Measurements from ENCODE around the gene ANTXR1. TPM values are rescaled to one million over a fixed set of nuclear protein-coding genes. Genes with fewer than 3 reads are reported as not detected.

ANTXR1 gene
- total and polyA plus RNA-seq, 9 of the 15 experiments (the other 6 are each of a cell fraction or from before 2014, with no cell fraction given), result 0.07 to 1.00 (median 0.54) TPM

GRCh38 chr2:69291004-69291650 lies 278.1 kb downstream of the ANTXR1 start (continued):
- no peak for TF ChIP-seq DACH1 (IDR thresholded peaks at IDR 0.05; ENCODE audit: partially characterized antibody)
- no peak for TF ChIP-seq ZNF395 (CRISPR knock-in tag; IDR thresholded peaks at IDR 0.05)
- no peak for TF ChIP-seq CHCHD3 (CRISPR knock-in tag; IDR thresholded peaks at IDR 0.05)
- no peak for TF ChIP-seq MTA2 (IDR thresholded peaks at IDR 0.05; ENCODE audit: low read depth)

- intact Hi-C loops (cut with micrococcal nuclease) (no loop called here), in situ Hi-C loops (cut with MboI) (no loop called here)
- Histone ChIP-seq H3K9me3 (replicated peaks; ENCODE audit: control insufficient read depth, insufficient read depth, low read depth, low read length) (no peaks in the 10 kb centered on the region), H3K4me3 (no peak overlapping the region), H3K4me1 (replicated peaks in 1 of 2; ENCODE audit: control insufficient read depth in 2 of 2, insufficient read depth in 2 of 2, low read length in 2 of 2) (no peaks in the 10 kb centered on the region), H3K27me3 (ENCODE audit: control insufficient read depth in 2 of 2, insufficient read depth in 2 of 2, low read length in 2 of 2) (peaks cover 16 to 38% of the 10 kb centered on the region in 2 experiments), H4K20me1 (replicated peaks; ENCODE audit: control insufficient read depth, insufficient read depth, low read length) (peaks cover 5% of the 10 kb centered on the region; the same call in 1 of the 2 replicates), H3K9me1 (ENCODE audit: control insufficient read depth, insufficient read depth, low read length) (peaks cover 4% of the 10 kb centered on the region), H3K4me2 (ENCODE audit: insufficient read depth, low read length) (no peak overlapping the region), H3K36me3 (ENCODE audit: control insufficient read depth, insufficient read depth, low read length) (no peaks in the 10 kb centered on the region), H2AFZ (ENCODE audit: low read depth, low read length) (no peak overlapping the region), H3K27ac (ENCODE audit: extremely low read depth, low read depth, low read length) (no peak overlapping the region), H3K9ac (ENCODE audit: insufficient read depth in 1 of 2, low read depth in 2 of 2, low read length in 2 of 2) (no peak overlapping the region), H3K79me2 (ENCODE audit: control insufficient read depth, insufficient read depth, low read length) (no peaks in the 10 kb centered on the region)
- BruUV-seq (replicated peaks), result no TSS peak
- 2% methylated on average over 3 of the region's 3 CpGs for WGBS (ENCODE audit: insufficient coverage, low coverage, missing lambda C conversion rate)
- DNase-seq (ENCODE audit: extremely low read depth in 1 of 4, low spot score in 3 of 4) (no peak), ATAC-seq (no peak), FAIRE-seq (no peak)
- TF ChIP-seq LCOR (CRISPR knock-in tag; IDR thresholded peaks at IDR 0.05), result no peak
- TF ChIP-seq SMAD3 (CRISPR knock-in tag; conservative IDR thresholded peaks at IDR 0.05), result no peak
- TF ChIP-seq, protein P1, sequence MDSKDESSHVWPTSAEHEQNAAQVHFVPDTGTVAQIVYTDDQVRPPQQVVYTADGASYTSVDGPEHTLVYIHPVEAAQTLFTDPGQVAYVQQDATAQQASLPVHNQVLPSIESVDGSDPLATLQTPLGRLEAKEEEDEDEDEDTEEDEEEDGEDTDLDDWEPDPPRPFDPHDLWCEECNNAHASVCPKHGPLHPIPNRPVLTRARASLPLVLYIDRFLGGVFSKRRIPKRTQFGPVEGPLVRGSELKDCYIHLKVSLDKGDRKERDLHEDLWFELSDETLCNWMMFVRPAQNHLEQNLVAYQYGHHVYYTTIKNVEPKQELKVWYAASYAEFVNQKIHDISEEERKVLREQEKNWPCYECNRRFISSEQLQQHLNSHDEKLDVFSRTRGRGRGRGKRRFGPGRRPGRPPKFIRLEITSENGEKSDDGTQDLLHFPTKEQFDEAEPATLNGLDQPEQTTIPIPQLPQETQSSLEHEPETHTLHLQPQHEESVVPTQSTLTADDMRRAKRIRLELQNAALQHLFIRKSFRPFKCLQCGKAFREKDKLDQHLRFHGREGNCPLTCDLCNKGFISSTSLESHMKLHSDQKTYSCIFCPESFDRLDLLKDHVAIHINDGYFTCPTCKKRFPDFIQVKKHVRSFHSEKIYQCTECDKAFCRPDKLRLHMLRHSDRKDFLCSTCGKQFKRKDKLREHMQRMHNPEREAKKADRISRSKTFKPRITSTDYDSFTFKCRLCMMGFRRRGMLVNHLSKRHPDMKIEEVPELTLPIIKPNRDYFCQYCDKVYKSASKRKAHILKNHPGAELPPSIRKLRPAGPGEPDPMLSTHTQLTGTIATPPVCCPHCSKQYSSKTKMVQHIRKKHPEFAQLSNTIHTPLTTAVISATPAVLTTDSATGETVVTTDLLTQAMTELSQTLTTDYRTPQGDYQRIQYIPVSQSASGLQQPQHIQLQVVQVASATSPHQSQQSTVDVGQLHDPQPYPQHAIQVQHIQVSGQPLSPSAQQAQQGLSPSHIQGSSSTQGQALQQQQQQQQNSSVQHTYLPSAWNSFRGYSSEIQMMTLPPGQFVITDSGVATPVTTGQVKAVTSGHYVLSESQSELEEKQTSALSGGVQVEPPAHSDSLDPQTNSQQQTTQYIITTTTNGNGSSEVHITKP (IDR thresholded peaks at IDR 0.05; ENCODE audit: partially characterized antibody), result no peak
- TF ChIP-seq ZNF75A (CRISPR knock-in tag; IDR thresholded peaks at IDR 0.05), result no peak
- no peak for TF ChIP-seq GABPA (tag; conservative IDR thresholded peaks at IDR 0.05; ENCODE audit: low read depth)
- ChIA-PET POLR2A (no interaction called here), CTCF (ENCODE audit: low intra/inter-chr PET ratio) (no interaction called here)
Observed at GRCh38 chr2:69291721-69292120, 278.7 kb downstream of the ANTXR1 start.
